IMR-90 (cell line): ENCODE measurements around the gene LHFPL5. TPM values are rescaled to one million over a fixed set of nuclear protein-coding genes. Genes with fewer than 3 reads are reported as not detected.

Source experiments
- ATAC-seq: fragments of 200-7000 bp; cut with Tn5 transposase; 2 replicates; pipeline ENCODE4 v1.9.1; 2020; ENCODE audit warnings: low read depth, mild to moderate bottlenecking, moderate library complexity
- BruUV-seq: library from RNA; stranded (reverse); fragments of 400-500 nt; replicated peaks from 2 replicates; lab custom pipeline; 2021; lab: Mats Ljungman, UMichigan
- CTCF ChIA-PET: fragments of 300-600 bp; formaldehyde crosslinking; extraction: SDS; loops from one replicate; lab custom pipeline; 2021; ENCODE audit warnings: antibody characterized with exemption; lab: Yijun Ruan, JAX
- POLR2A ChIA-PET: fragments of 300-600 bp; sonication (Branson Sonifier 250); formaldehyde crosslinking; loops from one replicate; lab custom pipeline; 2022; ENCODE audit warnings: antibody characterized with exemption; ENCODE audit not compliant: unreplicated experiment; lab: Charles Lee
- DNase-seq: peaks from one replicate; pipeline ENCODE4 v3.0.0; 2013
- H2AFZ ChIP-seq: replicated peaks from 2 replicates; pipeline ENCODE3; 2013; ENCODE audit warnings: low read length, mild to moderate bottlenecking; ENCODE audit not compliant: poor library complexity
- H2AK5ac ChIP-seq: 2 replicates; pipeline ENCODE4 v1.6.1; 2013; ENCODE audit warnings: low read depth, low read length, inconsistent platforms
- H2AK9ac ChIP-seq: replicated peaks from 2 replicates; pipeline ENCODE3; 2013; ENCODE audit warnings: mild to moderate bottlenecking, low read depth, low read length, moderate library complexity; ENCODE audit not compliant: poor library complexity
- H2BK120ac ChIP-seq: 2 replicates; pipeline ENCODE4 v1.6.1; 2013; ENCODE audit warnings: low read depth, low read length, inconsistent platforms
- H2BK15ac ChIP-seq: 3 replicates; pipeline ENCODE4 v1.6.1; 2013; ENCODE audit warnings: low read depth, low read length, inconsistent platforms
- H2BK20ac ChIP-seq: 2 replicates; pipeline ENCODE4 v1.6.1; 2013; ENCODE audit warnings: low read depth, mild to moderate bottlenecking, inconsistent platforms, low read length, moderate library complexity
- H2BK5ac ChIP-seq: 2 replicates; pipeline ENCODE4 v1.6.1; 2013; ENCODE audit warnings: mild to moderate bottlenecking, low read depth, low read length, inconsistent platforms; ENCODE audit not compliant: poor library complexity, severe bottlenecking
- H3K14ac ChIP-seq: replicated peaks from 2 replicates; pipeline ENCODE4 v1.6.1; 2013; ENCODE audit warnings: low read depth, low read length, inconsistent platforms
- H3K18ac ChIP-seq: 2 replicates; pipeline ENCODE4 v1.6.1; 2013; ENCODE audit warnings: low read depth, low read length, control low read depth
- H3K23ac ChIP-seq: 2 replicates; pipeline ENCODE4 v1.6.1; 2013; ENCODE audit warnings: low read depth, low read length, inconsistent platforms
- H3K27ac ChIP-seq: 2 replicates; pipeline ENCODE4 v1.5.1; 2013; ENCODE audit warnings: mild to moderate bottlenecking, control low read depth, low read length; ENCODE audit not compliant: insufficient read depth
- H3K27me3 ChIP-seq: 2 replicates; pipeline ENCODE4 v1.6.1; 2013; ENCODE audit warnings: low read length; ENCODE audit not compliant: control insufficient read depth, insufficient read depth
- H3K36me3 ChIP-seq: 2 replicates; pipeline ENCODE4 v1.6.1; 2013; ENCODE audit warnings: low read length, mixed read lengths; ENCODE audit not compliant: control insufficient read depth, insufficient read depth
- H3K4ac ChIP-seq: 2 replicates; pipeline ENCODE4 v1.6.1; 2013; ENCODE audit warnings: low read depth, low read length, inconsistent platforms
- H3K4me1 ChIP-seq: 2 replicates; pipeline ENCODE4 v1.6.1; 2013; ENCODE audit warnings: low read length, mixed read lengths; ENCODE audit not compliant: control insufficient read depth, insufficient read depth
- H3K4me2 ChIP-seq: 2 replicates; pipeline ENCODE4 v1.6.1; 2013; ENCODE audit warnings: low read depth, mild to moderate bottlenecking, control low read depth, low read length, moderate library complexity
- H3K4me3 ChIP-seq: 2 replicates; pipeline ENCODE4 v1.5.1; 2013; ENCODE audit warnings: low read depth, mild to moderate bottlenecking, control low read depth, low read length, moderate library complexity; ENCODE audit not compliant: insufficient read depth
- H3K56ac ChIP-seq: 2 replicates; pipeline ENCODE4 v1.6.1; 2013; ENCODE audit warnings: low read length, inconsistent platforms; ENCODE audit not compliant: insufficient read depth; ENCODE audit errors: extremely low read depth
- H3K79me1 ChIP-seq, 2 experiments: 2 replicates each; pipeline ENCODE4 v1.6.1; 2013; ENCODE audit warnings: low read length in 2 of 2, inconsistent platforms in 1 of 2, low read depth in 1 of 2
- H3K9ac ChIP-seq: 2 replicates; pipeline ENCODE4 v1.6.1; 2013; ENCODE audit warnings: low read depth, low read length, control low read depth
- H3K9me1 ChIP-seq: 2 replicates; pipeline ENCODE4 v1.6.1; 2013; ENCODE audit warnings: low read length, inconsistent platforms; ENCODE audit not compliant: insufficient read depth
- H3K9me3 ChIP-seq: 2 replicates; pipeline ENCODE4 v1.6.1; 2013; ENCODE audit warnings: low read length; ENCODE audit not compliant: control insufficient read depth, insufficient read depth
- H4K20me1 ChIP-seq: 2 replicates; pipeline ENCODE4 v1.6.1; 2013; ENCODE audit warnings: low read length, inconsistent platforms; ENCODE audit not compliant: insufficient read depth
- H4K5ac ChIP-seq: 2 replicates; pipeline ENCODE4 v1.6.1; 2013; ENCODE audit warnings: mild to moderate bottlenecking, low read depth, low read length, control low read depth
- H4K8ac ChIP-seq, 2 experiments: 2 replicates each; pipeline ENCODE4 v1.6.1; 2013; ENCODE audit warnings: low read depth in 2 of 2, low read length in 2 of 2, control low read depth in 1 of 2, inconsistent platforms in 1 of 2
- H4K91ac ChIP-seq: 2 replicates; pipeline ENCODE4 v1.6.1; 2013; ENCODE audit warnings: low read depth, low read length, inconsistent platforms; ENCODE audit not compliant: insufficient read depth
- BHLHE40 ChIP-seq: fragments of 150-350 bp; IDR thresholded peaks from 2 replicates; pipeline ENCODE4 v1.6.1; 2016; ENCODE audit warnings: mild to moderate bottlenecking, low read depth, low read length
- CEBPB ChIP-seq: IDR thresholded peaks from 2 replicates; pipeline ENCODE4 v1.6.1; 2012; ENCODE audit warnings: low read depth, low read length, improper control_type of control experiment
- CHD1 ChIP-seq: IDR thresholded peaks from 2 replicates; pipeline ENCODE4 v1.6.1; 2012; ENCODE audit warnings: low read depth, low read length, improper control_type of control experiment
- FOS ChIP-seq: fragments of 150-350 bp; IDR thresholded peaks from 2 replicates; pipeline ENCODE4 v1.6.1; 2016; ENCODE audit warnings: low read depth, low read length
- MAFK ChIP-seq: IDR thresholded peaks from 2 replicates; pipeline ENCODE4 v1.6.1; 2012; ENCODE audit warnings: low read depth, low read length, improper control_type of control experiment
- MAZ ChIP-seq: IDR thresholded peaks from 2 replicates; pipeline ENCODE4 v1.6.1; 2012; ENCODE audit warnings: low read depth, mild to moderate bottlenecking, low read length, improper control_type of control experiment, moderate library complexity, borderline replicate concordance
- MXI1 ChIP-seq: IDR thresholded peaks from 2 replicates; pipeline ENCODE4 v1.6.1; 2012; ENCODE audit warnings: low read depth, mild to moderate bottlenecking, low read length, moderate library complexity, borderline replicate concordance
- NFE2L2 ChIP-seq: fragments of 150-350 bp; IDR thresholded peaks from 2 replicates; pipeline ENCODE4 v1.6.1; 2016; ENCODE audit warnings: low read depth, mild to moderate bottlenecking, low read length
- POLR2A ChIP-seq: IDR thresholded peaks from 2 replicates; pipeline ENCODE4 v1.6.1; 2012; ENCODE audit warnings: mild to moderate bottlenecking, low read depth, low read length
- RAD21 ChIP-seq: IDR thresholded peaks from 2 replicates; pipeline ENCODE4 v1.6.1; 2012; ENCODE audit warnings: low read length, improper control_type of control experiment
- RCOR1 ChIP-seq: IDR thresholded peaks from 2 replicates; pipeline ENCODE4 v1.6.1; 2012; ENCODE audit warnings: mild to moderate bottlenecking, low read length, improper control_type of control experiment; ENCODE audit not compliant: insufficient replicate concordance
- RFX5 ChIP-seq: IDR thresholded peaks from 2 replicates; pipeline ENCODE4 v1.8.0; 2012; ENCODE audit warnings: low read depth, mild to moderate bottlenecking, low read length, moderate library complexity
- SMC3 ChIP-seq: fragments of 150-350 bp; IDR thresholded peaks from 2 replicates; pipeline ENCODE4 v1.6.1; 2016; ENCODE audit warnings: low read depth, mild to moderate bottlenecking, antibody characterized with exemption, low read length, moderate library complexity
- USF2 ChIP-seq: fragments of 150-350 bp; IDR thresholded peaks from 2 replicates; pipeline ENCODE4 v1.6.1; 2017; ENCODE audit warnings: mild to moderate bottlenecking, antibody characterized with exemption, low read length, low read depth
- WGBS, 2 experiments: methylation state at CpG; one replicate each; pipeline versions ENCODE4 v1.1.5 to v1.1.7; 2013; ENCODE audit warnings: missing lambda C conversion rate in 2 of 2; ENCODE audit not compliant: insufficient read length in 1 of 2; ENCODE audit errors: extremely low coverage in 2 of 2; 5-methylcytosine and 5-hydroxymethylcytosine counted together
- dilution Hi-C: fragments of 300-500 bp; cut with HindIII; formaldehyde crosslinking; loops from one replicate; pipeline ENCODE4 v1.14.3; 2018; ENCODE audit warnings: low sequenced_read_pairs; ENCODE audit not compliant: unreplicated experiment
- in situ Hi-C: fragments of 300-500 bp; cut with MboI; formaldehyde crosslinking; loops from 3 replicates; pipeline ENCODE4 v1.14.3; 2019; ENCODE audit warnings: low sequenced_read_pairs, inconsistent platforms, mixed read lengths
- intact Hi-C: fragments of 100-400 bp; cut with micrococcal nuclease; formaldehyde crosslinking; loops from 2 replicates; pipeline ENCODE4 v1.10.0; 2022
- polyA plus RNA-seq, 3 experiments: library from polyadenylated mRNA; depleted of rRNA; stranded (reverse); fragments of >200 nt; gene quantifications; 2 replicates each; pipeline ENCODE4 v1.2.3, GENCODE V29; 2012; ENCODE audit warnings: low replicate concordance in 1 of 3
- total RNA-seq: library from RNA; depleted of rRNA; stranded (reverse); fragments of >200 nt; gene quantifications from 2 replicates; pipeline ENCODE4 v1.2.3, GENCODE V29; 2012
- TF ChIP-seq, protein P1 (sequence below): fragments of 150-350 bp; IDR thresholded peaks from 2 replicates; pipeline ENCODE4 v1.6.1; 2016; ENCODE audit warnings: low read depth, mild to moderate bottlenecking, low read length, moderate library complexity, borderline replicate concordance
- TF ChIP-seq, protein P2 (sequence below): conservative IDR thresholded peaks from 2 replicates; pipeline ENCODE4 v1.5.1; 2012; ENCODE audit warnings: mild to moderate bottlenecking, low read depth, low read length, improper control_type of control experiment

Gene LHFPL5
- total and polyA plus RNA-seq, 2 of the 4 experiments (the other 2 are of a cell fraction): not detected

GRCh38 chr6:35839019-35839418 is 33.9 kb downstream of the LHFPL5 start:
- H4K5ac ChIP-seq: no peak overlapping the region
- H2BK15ac ChIP-seq: no peak overlapping the region
- intact Hi-C loops (no loop called here), in situ Hi-C loops (no loop called here), dilution Hi-C loops (no loop called here)
- no peak for ATAC-seq
- no peak overlapping the region for H2BK120ac ChIP-seq
- no peak overlapping the region for H3K23ac ChIP-seq
- H3K9me1 ChIP-seq: no peaks in the 10 kb centered on the region
- H4K20me1 ChIP-seq: no peaks in the 10 kb centered on the region
- H3K9me3 ChIP-seq: no peaks in the 10 kb centered on the region
- BruUV-seq: no TSS peak
- H3K4me2 ChIP-seq: no peak overlapping the region
- no peaks in the 10 kb centered on the region for H3K27me3 ChIP-seq
- ChIA-PET CTCF (no interaction called here), POLR2A (interaction anchor here (0.6 kb wide), 1 partner anchor 758 kb away, joined by 3 read pairs; no protein-coding TSS in a partner anchor)
- H4K8ac ChIP-seq: no peak overlapping the region
- H2BK20ac ChIP-seq: no peak overlapping the region
- WGBS, 2 experiments: no CpG with 5 or more reads among the region's 1 CpG
- H3K18ac ChIP-seq: no peak overlapping the region
- H3K4ac ChIP-seq: no peak overlapping the region
- H3K14ac ChIP-seq: no peak overlapping the region
- H2BK5ac ChIP-seq: no peak overlapping the region
- H3K9ac ChIP-seq: no peak overlapping the region
- H3K36me3 ChIP-seq: peaks cover 11% of the 10 kb centered on the region
- H4K91ac ChIP-seq: no peak overlapping the region
- no peak overlapping the region for H2AFZ ChIP-seq
- peaks cover 4% of the 10 kb centered on the region for H3K4me1 ChIP-seq
- H2AK5ac ChIP-seq: no peak overlapping the region
- no peak for DNase-seq
- no peaks in the 10 kb centered on the region for H3K79me1 ChIP-seq
- no peak overlapping the region for H2AK9ac ChIP-seq
- no peak overlapping the region for H3K56ac ChIP-seq
- H3K27ac ChIP-seq: no peak overlapping the region
- H3K4me3 ChIP-seq: no peak overlapping the region
- TF ChIP-seq, protein P1, sequence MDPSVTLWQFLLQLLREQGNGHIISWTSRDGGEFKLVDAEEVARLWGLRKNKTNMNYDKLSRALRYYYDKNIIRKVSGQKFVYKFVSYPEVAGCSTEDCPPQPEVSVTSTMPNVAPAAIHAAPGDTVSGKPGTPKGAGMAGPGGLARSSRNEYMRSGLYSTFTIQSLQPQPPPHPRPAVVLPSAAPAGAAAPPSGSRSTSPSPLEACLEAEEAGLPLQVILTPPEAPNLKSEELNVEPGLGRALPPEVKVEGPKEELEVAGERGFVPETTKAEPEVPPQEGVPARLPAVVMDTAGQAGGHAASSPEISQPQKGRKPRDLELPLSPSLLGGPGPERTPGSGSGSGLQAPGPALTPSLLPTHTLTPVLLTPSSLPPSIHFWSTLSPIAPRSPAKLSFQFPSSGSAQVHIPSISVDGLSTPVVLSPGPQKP: no peak
- TF ChIP-seq MAFK (no peak), MAZ (no peak), RFX5 (no peak), RCOR1 (no peak), POLR2A (no peak), BHLHE40 (no peak), FOS (no peak), RAD21 (no peak), NFE2L2 (no peak), USF2 (no peak), CEBPB (no peak), CHD1 (no peak), MXI1 (no peak), SMC3 (no peak)
- TF ChIP-seq, protein P2, sequence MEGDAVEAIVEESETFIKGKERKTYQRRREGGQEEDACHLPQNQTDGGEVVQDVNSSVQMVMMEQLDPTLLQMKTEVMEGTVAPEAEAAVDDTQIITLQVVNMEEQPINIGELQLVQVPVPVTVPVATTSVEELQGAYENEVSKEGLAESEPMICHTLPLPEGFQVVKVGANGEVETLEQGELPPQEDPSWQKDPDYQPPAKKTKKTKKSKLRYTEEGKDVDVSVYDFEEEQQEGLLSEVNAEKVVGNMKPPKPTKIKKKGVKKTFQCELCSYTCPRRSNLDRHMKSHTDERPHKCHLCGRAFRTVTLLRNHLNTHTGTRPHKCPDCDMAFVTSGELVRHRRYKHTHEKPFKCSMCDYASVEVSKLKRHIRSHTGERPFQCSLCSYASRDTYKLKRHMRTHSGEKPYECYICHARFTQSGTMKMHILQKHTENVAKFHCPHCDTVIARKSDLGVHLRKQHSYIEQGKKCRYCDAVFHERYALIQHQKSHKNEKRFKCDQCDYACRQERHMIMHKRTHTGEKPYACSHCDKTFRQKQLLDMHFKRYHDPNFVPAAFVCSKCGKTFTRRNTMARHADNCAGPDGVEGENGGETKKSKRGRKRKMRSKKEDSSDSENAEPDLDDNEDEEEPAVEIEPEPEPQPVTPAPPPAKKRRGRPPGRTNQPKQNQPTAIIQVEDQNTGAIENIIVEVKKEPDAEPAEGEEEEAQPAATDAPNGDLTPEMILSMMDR: no peak
